RWPE2 (cell line): ENCODE data around the gene ST8SIA3.

Experiments
- ATAC-seq: fragments of 200-7000 bp; cut with Tn5 transposase; 3 replicates; pipeline ENCODE4 v1.9.1; 2021; ENCODE audit warnings: low read depth
- DNase-seq: peaks from one replicate; pipeline ENCODE4 v3.0.0-alpha.2; 2020; ENCODE audit warnings: low spot score
- H3K27ac ChIP-seq: fragments of 450-650 bp; 2 replicates; pipeline ENCODE4 v1.5.1; 2017; ENCODE audit warnings: mild to moderate bottlenecking; ENCODE audit not compliant: poor library complexity, severe bottlenecking
- H3K27me3 ChIP-seq: fragments of 250-450 bp; sonication (Bioruptor Pico); 2 replicates; pipeline ENCODE4 v1.5.1; 2021; ENCODE audit warnings: mild to moderate bottlenecking, moderate library complexity; ENCODE audit not compliant: insufficient read depth, poor library complexity, severe bottlenecking
- H3K36me3 ChIP-seq: fragments of 250-450 bp; sonication (Bioruptor Pico); 2 replicates; pipeline ENCODE4 v1.5.1; 2020; ENCODE audit warnings: low read depth, mild to moderate bottlenecking, moderate library complexity
- H3K4me1 ChIP-seq: fragments of 250-450 bp; sonication (Bioruptor Pico); 2 replicates; pipeline ENCODE4 v1.5.1; 2021; ENCODE audit warnings: mild to moderate bottlenecking, moderate library complexity; ENCODE audit not compliant: insufficient read depth, poor library complexity, severe bottlenecking
- H3K4me3 ChIP-seq: fragments of 250-450 bp; sonication (Bioruptor Pico); 2 replicates; pipeline ENCODE4 v1.5.1; 2021; ENCODE audit warnings: mild to moderate bottlenecking, moderate library complexity; ENCODE audit not compliant: severe bottlenecking
- H3K9me3 ChIP-seq: fragments of 250-450 bp; sonication (Bioruptor Pico); 2 replicates; pipeline ENCODE4 v1.5.1; 2021; ENCODE audit warnings: mild to moderate bottlenecking, moderate library complexity; ENCODE audit not compliant: severe bottlenecking
- CTCF ChIP-seq: fragments of 450-650 bp; IDR thresholded peaks from one replicate; pipeline ENCODE4 v1.5.1; 2017; ENCODE audit warnings: mild to moderate bottlenecking, moderate library complexity; ENCODE audit not compliant: poor library complexity, severe bottlenecking

Gene ST8SIA3

GRCh38 chr18:57333940-57334339, 18.4 kb upstream of the ST8SIA3 start:
- no peaks in the 10 kb centered on the region for H3K36me3 ChIP-seq
- DNase-seq (no peak), ATAC-seq (no peak; the same call in 2 of the 3 replicates)
- no peaks in the 10 kb centered on the region for H3K27me3 ChIP-seq
- H3K9me3 ChIP-seq: no peaks in the 10 kb centered on the region
- H3K27ac ChIP-seq: no peak overlapping the region
- no peak for TF ChIP-seq CTCF
- H3K4me3 ChIP-seq: no peak overlapping the region
- H3K4me1 ChIP-seq: no peaks in the 10 kb centered on the region

- Histone ChIP-seq H3K4me3 (no peak overlapping the region), H3K27me3 (no peaks in the 10 kb centered on the region), H3K9me3 (no peaks in the 10 kb centered on the region), H3K36me3 (no peaks in the 10 kb centered on the region), H3K27ac (no peak overlapping the region), H3K4me1 (no peaks in the 10 kb centered on the region)
- ATAC-seq: no peak
- TF ChIP-seq CTCF: no peak
- DNase-seq: no peak
Measured at GRCh38 chr18:57334383-57334782, 18.0 kb upstream of the ST8SIA3 start.

GRCh38 chr18:57336343-57336742, 16.0 kb upstream of the ST8SIA3 start:
- H3K27me3 ChIP-seq: no peaks in the 10 kb centered on the region
- H3K36me3 ChIP-seq: no peaks in the 10 kb centered on the region
- ATAC-seq (no peak), DNase-seq (no peak)
- no peak for TF ChIP-seq CTCF
- no peak overlapping the region for H3K27ac ChIP-seq
- no peaks in the 10 kb centered on the region for H3K4me1 ChIP-seq
- H3K4me3 ChIP-seq: no peak overlapping the region
- no peaks in the 10 kb centered on the region for H3K9me3 ChIP-seq

- no peak overlapping the region for H3K4me3 ChIP-seq
- no peak for DNase-seq
Measured at GRCh38 chr18:57337890-57338289, 14.5 kb upstream of the ST8SIA3 start.

More at GRCh38 chr18:57337890-57338289, 14.5 kb upstream of the ST8SIA3 start:
- H3K36me3 ChIP-seq: no peaks in the 10 kb centered on the region
- no peaks in the 10 kb centered on the region for H3K27me3 ChIP-seq
- no peak for TF ChIP-seq CTCF
- H3K9me3 ChIP-seq: no peaks in the 10 kb centered on the region
- ATAC-seq: no peak
- H3K27ac ChIP-seq: no peak overlapping the region
- H3K4me1 ChIP-seq: no peaks in the 10 kb centered on the region
